ENCODE data around the gene CALCOCO1. TPM values are rescaled to one million over a fixed set of nuclear protein-coding genes. Genes with fewer than 3 reads are reported as not detected.
A peak's percentile ranks its signal among the peaks of the same experiment; 100 is the strongest.

CALCOCO1 gene
- total and polyA plus RNA-seq, 2 of the 13 experiments (the other 11 are each of a cell fraction or from before 2014, with no cell fraction given), result 7.7 to 47.7 TPM

- TF ChIP-seq ZNF180 (CRISPR knock-in tag; IDR thresholded peaks at IDR 0.05; ENCODE audit: borderline replicate concordance, low read depth), result no peak
- TF ChIP-seq CREBL2 (CRISPR knock-in tag; IDR thresholded peaks at IDR 0.05; ENCODE audit: borderline replicate concordance), result no peak
- TF ChIP-seq ZNF703 (CRISPR knock-in tag; IDR thresholded peaks at IDR 0.05; ENCODE audit: borderline replicate concordance), result no peak
- TF ChIP-seq HOXD1 (CRISPR knock-in tag; IDR thresholded peaks at IDR 0.05), result no peak
- no peak for TF ChIP-seq MYC (CRISPR knock-in tag; IDR thresholded peaks at IDR 0.05; ENCODE audit: borderline replicate concordance)
- no peak for TF ChIP-seq TFAP4 (IDR thresholded peaks at IDR 0.05; ENCODE audit: borderline replicate concordance, low read depth)
- no peak for TF ChIP-seq HMGXB3 (CRISPR knock-in tag; IDR thresholded peaks at IDR 0.05; ENCODE audit: borderline replicate concordance)
- peak; percentile 29; the same call in 1 of the 2 replicates for TF ChIP-seq SSRP1 (CRISPR knock-in tag; IDR thresholded peaks at IDR 0.05)
- peak; percentile 61; the same call in 1 of the 2 replicates for TF ChIP-seq ZNF331 (CRISPR knock-in tag; IDR thresholded peaks at IDR 0.05)
- TF ChIP-seq ZNF263 (CRISPR knock-in tag; IDR thresholded peaks at IDR 0.05), result no peak
- TF ChIP-seq ZNF879 (CRISPR knock-in tag; IDR thresholded peaks at IDR 0.05), result no peak
- TF ChIP-seq NR0B2 (CRISPR knock-in tag; IDR thresholded peaks at IDR 0.05), result no peak
- TF ChIP-seq ELF3 (CRISPR knock-in tag; IDR thresholded peaks at IDR 0.05), result no peak
- TF ChIP-seq ZNF562 (CRISPR knock-in tag; IDR thresholded peaks at IDR 0.05; ENCODE audit: borderline replicate concordance), result no peak
- no peak for TF ChIP-seq STAT5B (CRISPR knock-in tag; IDR thresholded peaks at IDR 0.05)
- TF ChIP-seq MAFK (conservative IDR thresholded peaks at IDR 0.05 in 1 of 2, IDR thresholded peaks at IDR 0.05 in 1 of 2; ENCODE audit: low read length in 2 of 2), result no peak
- TF ChIP-seq ZNF616 (CRISPR knock-in tag; IDR thresholded peaks at IDR 0.05; ENCODE audit: low read depth), result no peak
- no peak for TF ChIP-seq SNRNP70 (IDR thresholded peaks at IDR 0.05; ENCODE audit: low read depth, low read length)
- no peak for TF ChIP-seq CEBPG (CRISPR knock-in tag; IDR thresholded peaks at IDR 0.05)
- no peak for TF ChIP-seq TFDP1 (CRISPR knock-in tag; IDR thresholded peaks at IDR 0.05; ENCODE audit: borderline replicate concordance)
- no peak for TF ChIP-seq ZNF512 (CRISPR knock-in tag; IDR thresholded peaks at IDR 0.05)
- TF ChIP-seq ZNF670 (CRISPR knock-in tag; IDR thresholded peaks at IDR 0.05; ENCODE audit: borderline replicate concordance), result no peak
Observed at GRCh38 chr12:53746592-53747092, 19.4 kb upstream of the CALCOCO1 start (continued).

All from HepG2 (cell line).